KMS-11 (cell line): ENCODE data around the gene SIN3B.

Experiments used
- H2AFZ ChIP-seq: fragments of 200-600 bp; sonication (generic); 2 replicates; pipeline ENCODE4 v1.6.1; 2016; ENCODE audit warnings: antibody characterized with exemption, mixed run types, low read depth
- H3K27ac ChIP-seq: fragments of 200-600 bp; sonication (generic); 2 replicates; pipeline ENCODE4 v1.6.1; 2016; ENCODE audit warnings: mild to moderate bottlenecking, mixed run types
- H3K27me3 ChIP-seq: fragments of 200-600 bp; sonication (generic); 2 replicates; pipeline ENCODE4 v1.6.1; 2017; ENCODE audit warnings: mild to moderate bottlenecking, low read depth, mixed run types, moderate library complexity; ENCODE audit not compliant: insufficient read depth
- H3K36me3 ChIP-seq: fragments of 200-600 bp; sonication (generic); 2 replicates; pipeline ENCODE4 v1.6.1; 2017; ENCODE audit warnings: mild to moderate bottlenecking, mixed run types; ENCODE audit not compliant: insufficient read depth
- H3K4me1 ChIP-seq: fragments of 200-600 bp; sonication (generic); 2 replicates; pipeline ENCODE4 v1.6.1; 2016; ENCODE audit warnings: mild to moderate bottlenecking, low read depth, mixed run types; ENCODE audit not compliant: poor library complexity, severe bottlenecking
- H3K4me2 ChIP-seq: fragments of 200-600 bp; sonication (generic); 2 replicates; pipeline ENCODE4 v1.7.0; 2016; ENCODE audit warnings: mild to moderate bottlenecking, mixed run types
- H3K4me3 ChIP-seq: fragments of 200-600 bp; sonication (generic); IDR thresholded peaks from 2 replicates; pipeline ENCODE4 v1.6.1; 2017; ENCODE audit warnings: low read depth, low read length, mixed read lengths; ENCODE audit not compliant: insufficient read depth
- H3K79me2 ChIP-seq: fragments of 200-600 bp; sonication (generic); 2 replicates; pipeline ENCODE4 v1.6.1; 2016; ENCODE audit warnings: low read depth, mixed run types; ENCODE audit not compliant: insufficient read depth
- H3K9ac ChIP-seq: fragments of 200-600 bp; sonication (generic); 2 replicates; pipeline ENCODE4 v1.6.1; 2016; ENCODE audit warnings: mild to moderate bottlenecking, mixed run types
- H4K20me1 ChIP-seq: fragments of 200-600 bp; sonication (generic); 2 replicates; pipeline ENCODE4 v1.6.1; 2016; ENCODE audit warnings: mild to moderate bottlenecking, mixed run types; ENCODE audit not compliant: insufficient read depth
- TF ChIP-seq, protein P1 (sequence below): fragments of 200-600 bp; sonication (generic); conservative IDR thresholded peaks from 2 replicates; pipeline ENCODE4 v1.6.1; 2017; ENCODE audit warnings: low read depth, mild to moderate bottlenecking, antibody characterized with exemption, low read length, moderate library complexity, mixed read lengths

The SIN3B gene

GRCh38 chr19:16915135-16915534 lies 85.9 kb downstream of the SIN3B start:
- H3K36me3 ChIP-seq, result no peaks in the 10 kb centered on the region
- H3K4me1 ChIP-seq, result no peaks in the 10 kb centered on the region
- H3K27me3 ChIP-seq, result peaks cover 45% of the 10 kb centered on the region
- no peaks in the 10 kb centered on the region for H4K20me1 ChIP-seq
- no peaks in the 10 kb centered on the region for H3K79me2 ChIP-seq
- H3K4me3 ChIP-seq, result no peak overlapping the region
- H3K4me2 ChIP-seq, result no peak overlapping the region
- no peak overlapping the region for H3K27ac ChIP-seq
- TF ChIP-seq, protein P1, sequence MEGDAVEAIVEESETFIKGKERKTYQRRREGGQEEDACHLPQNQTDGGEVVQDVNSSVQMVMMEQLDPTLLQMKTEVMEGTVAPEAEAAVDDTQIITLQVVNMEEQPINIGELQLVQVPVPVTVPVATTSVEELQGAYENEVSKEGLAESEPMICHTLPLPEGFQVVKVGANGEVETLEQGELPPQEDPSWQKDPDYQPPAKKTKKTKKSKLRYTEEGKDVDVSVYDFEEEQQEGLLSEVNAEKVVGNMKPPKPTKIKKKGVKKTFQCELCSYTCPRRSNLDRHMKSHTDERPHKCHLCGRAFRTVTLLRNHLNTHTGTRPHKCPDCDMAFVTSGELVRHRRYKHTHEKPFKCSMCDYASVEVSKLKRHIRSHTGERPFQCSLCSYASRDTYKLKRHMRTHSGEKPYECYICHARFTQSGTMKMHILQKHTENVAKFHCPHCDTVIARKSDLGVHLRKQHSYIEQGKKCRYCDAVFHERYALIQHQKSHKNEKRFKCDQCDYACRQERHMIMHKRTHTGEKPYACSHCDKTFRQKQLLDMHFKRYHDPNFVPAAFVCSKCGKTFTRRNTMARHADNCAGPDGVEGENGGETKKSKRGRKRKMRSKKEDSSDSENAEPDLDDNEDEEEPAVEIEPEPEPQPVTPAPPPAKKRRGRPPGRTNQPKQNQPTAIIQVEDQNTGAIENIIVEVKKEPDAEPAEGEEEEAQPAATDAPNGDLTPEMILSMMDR, result no peak
- H3K9ac ChIP-seq, result no peak overlapping the region
- H2AFZ ChIP-seq, result no peak overlapping the region

DNA sequence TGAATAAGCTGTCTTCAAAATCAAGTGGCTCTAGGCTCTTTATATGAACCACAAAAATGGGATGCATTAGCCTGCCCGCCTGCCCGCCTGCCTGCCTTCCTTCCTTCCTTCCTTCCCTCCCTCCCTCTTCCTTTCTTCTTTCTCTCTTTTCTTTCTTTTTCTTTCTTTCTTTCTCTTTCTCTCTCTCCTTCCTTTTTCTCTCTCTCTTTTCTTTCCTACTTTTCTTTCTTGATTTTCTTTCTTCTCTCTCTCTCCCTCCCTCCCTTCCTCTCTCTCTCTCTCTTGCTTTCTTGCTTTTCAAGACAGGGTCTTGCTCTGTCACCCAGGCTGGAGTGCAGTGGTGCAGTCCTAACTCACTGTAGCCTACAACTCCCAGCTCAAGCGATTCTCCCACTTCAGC lies 86.5 kb downstream of the SIN3B start:
- H3K9ac ChIP-seq, result no peak overlapping the region
- no peaks in the 10 kb centered on the region for H3K79me2 ChIP-seq
- peaks cover 45% of the 10 kb centered on the region for H3K27me3 ChIP-seq
- no peak overlapping the region for H3K4me3 ChIP-seq
- H3K27ac ChIP-seq, result no peak overlapping the region
- TF ChIP-seq, protein P1, result no peak
- no peaks in the 10 kb centered on the region for H3K4me1 ChIP-seq
- H4K20me1 ChIP-seq, result no peaks in the 10 kb centered on the region
- no peak overlapping the region for H3K4me2 ChIP-seq
- no peaks in the 10 kb centered on the region for H3K36me3 ChIP-seq
- no peak overlapping the region for H2AFZ ChIP-seq

GRCh38 chr19:16917401-16917800 lies 88.2 kb downstream of the SIN3B start:
- Histone ChIP-seq H3K4me1 (peaks cover 1% of the 10 kb centered on the region), H4K20me1 (no peaks in the 10 kb centered on the region), H2AFZ (no peak overlapping the region), H3K4me2 (no peak overlapping the region), H3K79me2 (no peaks in the 10 kb centered on the region), H3K4me3 (no peak overlapping the region), H3K36me3 (no peaks in the 10 kb centered on the region), H3K9ac (no peak overlapping the region), H3K27ac (no peak overlapping the region), H3K27me3 (peaks cover 45% of the 10 kb centered on the region)
- TF ChIP-seq, protein P1, result no peak

- Histone ChIP-seq H3K79me2 (no peaks in the 10 kb centered on the region), H3K4me3 (no peak overlapping the region), H3K36me3 (no peaks in the 10 kb centered on the region), H3K9ac (no peak overlapping the region), H3K4me1 (peaks cover 4% of the 10 kb centered on the region), H4K20me1 (no peaks in the 10 kb centered on the region), H3K27me3 (peaks cover 47% of the 10 kb centered on the region), H3K27ac (no peak overlapping the region), H3K4me2 (no peak overlapping the region), H2AFZ (no peak overlapping the region)
- TF ChIP-seq, protein P1, result no peak
Measured at GRCh38 chr19:16919496-16919895, 90.3 kb downstream of the SIN3B start.
